ENCODE measurements around the gene SIDT1.

SIDT1 gene

DNA sequence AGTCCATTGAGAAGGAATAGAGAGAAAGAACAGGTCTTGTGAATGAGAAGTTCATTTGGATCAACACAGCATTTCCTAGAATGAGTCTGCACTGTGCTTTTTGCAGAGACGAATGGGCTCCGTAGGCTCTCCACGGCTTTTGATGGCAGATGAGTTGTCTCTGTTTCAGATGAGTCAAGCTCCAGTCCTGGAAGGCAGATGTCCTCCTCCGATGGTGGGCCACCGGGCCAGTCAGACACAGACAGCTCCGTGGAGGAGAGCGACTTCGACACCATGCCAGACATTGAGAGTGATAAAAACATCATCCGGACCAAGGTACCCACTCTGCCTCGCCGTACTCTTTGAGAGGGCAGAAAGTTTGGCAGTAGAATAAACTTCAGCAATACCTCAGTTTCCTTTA, 70.5 kb downstream of the SIDT1 start:
- no peak overlapping the region for H3K4me3 ChIP-seq (ENCODE audit: low read depth in 1 of 5, low read length in 5 of 5)
- H3K9ac ChIP-seq (ENCODE audit: low read length in 5 of 5): no peak overlapping the region
- H3K27me3 ChIP-seq (ENCODE audit: control insufficient read depth in 5 of 5, insufficient read depth in 4 of 5, low read length in 5 of 5): no peaks in the 10 kb centered on the region
- peaks cover 0 to 17% (median 4%) of the 10 kb centered on the region in 5 donors for H3K4me1 ChIP-seq (ENCODE audit: control insufficient read depth in 5 of 5, insufficient read depth in 5 of 5, low read length in 5 of 5)
- no peaks in the 10 kb centered on the region for H3K9me3 ChIP-seq (ENCODE audit: control insufficient read depth in 5 of 5, low read length in 5 of 5)
- no peak overlapping the region for H3K27ac ChIP-seq (ENCODE audit: low read depth, low read length)
- no peaks in the 10 kb centered on the region for H3K36me3 ChIP-seq (ENCODE audit: control insufficient read depth in 5 of 5, insufficient read depth in 5 of 5, low read length in 5 of 5)

DNA sequence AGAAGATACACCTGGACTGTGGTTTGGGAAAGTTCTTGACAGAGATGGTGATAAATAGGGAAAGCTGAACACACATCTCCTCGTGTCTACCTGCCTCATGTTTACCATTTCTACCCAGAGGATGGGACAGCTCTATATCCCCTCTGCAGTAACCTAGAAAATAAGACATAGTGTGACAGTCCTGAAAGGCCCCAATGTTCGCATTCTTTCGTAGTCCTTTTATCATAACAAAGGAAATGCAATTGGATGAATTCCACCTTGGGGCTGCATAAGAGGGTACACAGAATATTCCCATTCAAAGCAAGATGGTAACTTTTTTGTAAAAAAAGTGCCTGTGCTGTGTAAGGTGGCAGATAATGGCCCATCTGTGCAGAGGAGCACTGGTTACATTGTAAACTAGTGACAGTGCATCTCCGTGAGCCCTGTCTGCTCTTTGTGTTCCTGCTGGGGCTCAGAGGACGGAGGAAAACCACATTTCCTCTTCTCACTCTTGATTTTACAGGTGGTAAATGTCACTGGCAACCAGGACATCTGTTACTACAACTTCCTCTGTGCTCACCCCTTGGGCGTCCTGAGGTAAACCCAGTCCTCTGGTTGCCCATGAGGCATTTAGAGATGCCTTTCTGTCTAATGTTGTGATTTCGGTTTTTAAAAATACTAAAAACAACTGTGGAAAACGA, 74.3 kb downstream of the SIDT1 start:
- Histone ChIP-seq H3K27me3 (ENCODE audit: control insufficient read depth in 5 of 5, insufficient read depth in 4 of 5, low read length in 5 of 5) (no peaks in the 10 kb centered on the region), H3K4me1 (ENCODE audit: control insufficient read depth in 5 of 5, insufficient read depth in 5 of 5, low read length in 5 of 5) (peaks cover 0 to 4% (median 3%) of the 10 kb centered on the region in 5 donors), H3K36me3 (ENCODE audit: control insufficient read depth in 5 of 5, insufficient read depth in 5 of 5, low read length in 5 of 5) (no peaks in the 10 kb centered on the region), H3K4me3 (ENCODE audit: low read depth in 1 of 5, low read length in 5 of 5) (no peak overlapping the region), H3K9me3 (ENCODE audit: control insufficient read depth in 5 of 5, low read length in 5 of 5) (no peaks in the 10 kb centered on the region), H3K27ac (ENCODE audit: low read depth, low read length) (no peak overlapping the region), H3K9ac (ENCODE audit: low read length in 5 of 5) (no peak overlapping the region)

DNA sequence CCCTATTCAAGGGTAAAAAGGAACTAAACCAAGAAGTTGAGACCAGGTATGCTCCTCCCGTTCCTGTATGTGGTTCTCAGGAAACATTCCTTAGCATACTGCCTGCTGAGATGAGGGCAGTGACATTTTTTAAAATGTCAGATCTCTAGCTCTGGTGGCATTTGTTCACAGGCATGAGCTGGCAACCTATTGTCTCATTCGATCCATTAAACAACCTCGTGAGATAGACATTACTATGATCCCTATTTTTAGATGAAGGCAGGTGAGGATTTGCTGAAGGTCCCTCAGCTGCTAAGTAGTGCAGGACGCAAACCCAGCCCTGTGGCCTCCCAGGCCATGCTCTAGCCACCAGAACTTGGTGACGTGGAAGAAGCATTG, 74.9 kb downstream of the SIDT1 start:
- Histone ChIP-seq H3K27ac (ENCODE audit: low read depth, low read length) (no peak overlapping the region), H3K9me3 (ENCODE audit: control insufficient read depth in 5 of 5, low read length in 5 of 5) (no peaks in the 10 kb centered on the region), H3K4me3 (ENCODE audit: low read depth in 1 of 5, low read length in 5 of 5) (no peak overlapping the region), H3K4me1 (ENCODE audit: control insufficient read depth in 5 of 5, insufficient read depth in 5 of 5, low read length in 5 of 5) (peaks cover 0 to 4% (median 0%) of the 10 kb centered on the region in 5 donors), H3K9ac (ENCODE audit: low read length in 5 of 5) (no peak overlapping the region), H3K36me3 (ENCODE audit: control insufficient read depth in 5 of 5, insufficient read depth in 5 of 5, low read length in 5 of 5) (no peaks in the 10 kb centered on the region), H3K27me3 (ENCODE audit: control insufficient read depth in 5 of 5, insufficient read depth in 4 of 5, low read length in 5 of 5) (no peaks in the 10 kb centered on the region)

DNA sequence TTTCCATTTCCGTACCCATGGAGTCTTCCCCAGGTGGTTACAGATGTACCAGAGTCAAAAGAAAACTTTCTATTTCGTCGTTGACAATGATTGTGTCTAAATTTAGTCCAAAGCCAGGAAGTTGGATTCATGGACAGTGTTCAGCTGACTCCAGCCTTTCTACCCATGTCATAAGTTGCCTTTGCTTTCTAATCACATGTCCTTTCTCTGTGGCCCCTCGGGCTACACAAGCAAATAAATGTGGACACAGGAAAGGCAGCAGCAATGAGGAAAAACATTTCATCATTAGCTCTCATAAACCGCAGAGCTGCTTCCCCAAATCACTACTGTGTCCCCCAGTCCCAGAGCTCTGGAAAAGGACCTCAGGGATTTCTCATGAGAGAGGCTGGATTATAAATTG, 82.0 kb downstream of the SIDT1 start:
- H3K9me3 ChIP-seq (ENCODE audit: control insufficient read depth in 5 of 5, low read length in 5 of 5): no peaks in the 10 kb centered on the region
- peaks cover 0 to 16% (median 7%) of the 10 kb centered on the region in 5 donors for H3K4me1 ChIP-seq (ENCODE audit: control insufficient read depth in 5 of 5, insufficient read depth in 5 of 5, low read length in 5 of 5)
- peak overlapping the region in 1 of 5 donors; percentile 2 for H3K9ac ChIP-seq (ENCODE audit: low read length in 5 of 5)
- H3K4me3 ChIP-seq (ENCODE audit: low read depth in 1 of 5, low read length in 5 of 5): peak overlapping the region in 1 of 5 donors; percentile 3
- no peaks in the 10 kb centered on the region for H3K36me3 ChIP-seq (ENCODE audit: control insufficient read depth in 5 of 5, insufficient read depth in 5 of 5, low read length in 5 of 5)
- no peaks in the 10 kb centered on the region for H3K27me3 ChIP-seq (ENCODE audit: control insufficient read depth in 5 of 5, insufficient read depth in 4 of 5, low read length in 5 of 5)
- peak overlapping the region; percentile 19 for H3K27ac ChIP-seq (ENCODE audit: low read depth, low read length)

DNA sequence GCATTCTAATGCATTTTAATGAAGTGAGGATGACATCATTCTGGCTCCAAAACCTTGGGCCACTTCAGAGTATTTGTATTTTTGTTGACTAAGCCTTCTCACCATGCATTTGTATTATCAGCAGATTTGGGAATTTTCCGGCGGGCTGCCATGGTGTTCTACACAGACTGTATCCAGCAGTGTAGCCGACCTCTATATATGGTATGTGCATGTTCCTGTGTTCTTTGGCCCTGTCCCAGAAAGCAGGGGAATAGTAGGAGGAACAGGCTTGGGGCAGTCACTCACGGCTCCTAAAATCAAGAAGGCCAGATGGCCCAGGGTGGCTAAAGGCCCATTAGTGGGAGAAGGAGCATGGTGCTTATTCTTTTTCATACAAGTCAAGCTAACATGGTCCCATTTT, 83.6 kb downstream of the SIDT1 start:
- Histone ChIP-seq H3K9me3 (ENCODE audit: control insufficient read depth in 5 of 5, low read length in 5 of 5) (no peaks in the 10 kb centered on the region), H3K4me1 (ENCODE audit: control insufficient read depth in 5 of 5, insufficient read depth in 5 of 5, low read length in 5 of 5) (peaks cover 0 to 16% (median 7%) of the 10 kb centered on the region in 5 donors), H3K27me3 (ENCODE audit: control insufficient read depth in 5 of 5, insufficient read depth in 4 of 5, low read length in 5 of 5) (no peaks in the 10 kb centered on the region), H3K27ac (ENCODE audit: low read depth, low read length) (no peak overlapping the region), H3K9ac (ENCODE audit: low read length in 5 of 5) (no peak overlapping the region), H3K36me3 (ENCODE audit: control insufficient read depth in 5 of 5, insufficient read depth in 5 of 5, low read length in 5 of 5) (no peaks in the 10 kb centered on the region), H3K4me3 (ENCODE audit: low read depth in 1 of 5, low read length in 5 of 5) (no peak overlapping the region)

DNA sequence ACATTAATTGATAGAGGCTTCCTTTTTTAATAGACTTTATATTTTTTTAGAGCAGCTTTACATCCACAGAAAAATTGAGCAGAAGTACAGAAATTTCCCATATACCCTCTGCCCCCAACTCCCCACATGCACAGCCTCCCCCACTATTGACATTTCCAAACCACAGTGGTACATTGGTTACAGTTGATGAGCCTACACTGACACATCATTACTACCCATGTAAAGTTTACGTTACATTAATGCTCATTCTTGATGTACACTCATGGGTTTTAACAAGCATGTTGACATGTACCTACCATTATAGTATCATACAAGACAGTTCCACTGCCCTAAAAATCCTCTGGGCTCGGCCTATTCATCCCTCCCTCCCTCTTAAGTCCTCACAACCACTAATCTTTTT, 85.4 kb downstream of the SIDT1 start:
- no peak overlapping the region for H3K27ac ChIP-seq (ENCODE audit: low read depth, low read length)
- H3K4me1 ChIP-seq (ENCODE audit: control insufficient read depth in 5 of 5, insufficient read depth in 5 of 5, low read length in 5 of 5): peaks cover 0 to 16% (median 7%) of the 10 kb centered on the region in 5 donors
- H3K9ac ChIP-seq (ENCODE audit: low read length in 5 of 5): no peak overlapping the region
- no peak overlapping the region for H3K4me3 ChIP-seq (ENCODE audit: low read depth in 1 of 5, low read length in 5 of 5)
- no peaks in the 10 kb centered on the region for H3K27me3 ChIP-seq (ENCODE audit: control insufficient read depth in 5 of 5, insufficient read depth in 4 of 5, low read length in 5 of 5)
- no peaks in the 10 kb centered on the region for H3K9me3 ChIP-seq (ENCODE audit: control insufficient read depth in 5 of 5, low read length in 5 of 5)
- H3K36me3 ChIP-seq (ENCODE audit: control insufficient read depth in 5 of 5, insufficient read depth in 5 of 5, low read length in 5 of 5): no peaks in the 10 kb centered on the region

DNA sequence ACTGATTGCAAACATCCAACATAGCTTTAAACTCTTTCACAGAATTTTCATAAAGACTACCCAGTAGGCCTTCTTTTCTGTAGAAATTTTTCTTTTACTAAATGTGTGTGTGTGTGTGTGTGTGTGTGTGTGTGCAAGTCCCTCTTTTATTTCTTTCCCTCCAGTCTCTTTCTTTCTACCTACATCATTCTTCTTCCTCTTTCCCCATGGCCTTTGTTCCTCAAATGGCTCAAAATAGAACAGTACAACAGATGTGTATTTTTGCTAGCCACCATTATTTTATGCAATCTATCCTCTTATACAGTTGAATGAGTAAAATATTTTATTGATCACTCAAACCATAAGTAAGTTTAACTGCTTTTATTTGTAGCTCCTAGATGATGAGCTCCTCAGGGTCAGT, 87.7 kb downstream of the SIDT1 start:
- Histone ChIP-seq H3K4me1 (ENCODE audit: control insufficient read depth in 5 of 5, insufficient read depth in 5 of 5, low read length in 5 of 5) (peaks cover 0 to 3% (median under 1%) of the 10 kb centered on the region in 5 donors), H3K9me3 (ENCODE audit: control insufficient read depth in 5 of 5, low read length in 5 of 5) (no peaks in the 10 kb centered on the region), H3K36me3 (ENCODE audit: control insufficient read depth in 5 of 5, insufficient read depth in 5 of 5, low read length in 5 of 5) (no peaks in the 10 kb centered on the region), H3K27me3 (ENCODE audit: control insufficient read depth in 5 of 5, insufficient read depth in 4 of 5, low read length in 5 of 5) (peaks cover 0 to 2% (median 0%) of the 10 kb centered on the region in 5 donors), H3K9ac (ENCODE audit: low read length in 5 of 5) (no peak overlapping the region), H3K27ac (ENCODE audit: low read depth, low read length) (no peak overlapping the region), H3K4me3 (ENCODE audit: low read depth in 1 of 5, low read length in 5 of 5) (no peak overlapping the region)

DNA sequence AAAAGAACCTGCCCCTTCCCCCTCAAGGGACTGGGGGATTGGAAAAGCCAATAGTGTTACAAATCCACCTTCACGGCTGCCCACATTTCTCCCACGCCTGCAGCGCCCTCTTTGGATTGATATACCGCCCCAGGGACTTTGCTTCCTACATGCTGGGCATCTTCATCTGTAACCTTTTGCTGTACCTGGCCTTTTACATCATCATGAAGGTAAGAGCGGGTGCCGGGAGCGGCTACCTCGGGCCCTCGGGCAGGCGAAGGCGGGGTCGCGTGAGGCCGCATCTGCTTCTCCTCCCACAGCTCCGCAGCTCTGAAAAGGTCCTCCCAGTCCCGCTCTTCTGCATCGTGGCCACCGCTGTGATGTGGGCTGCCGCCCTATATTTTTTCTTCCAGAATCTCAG, 91.0 kb downstream of the SIDT1 start:
- Histone ChIP-seq H3K4me3 (ENCODE audit: low read depth in 1 of 5, low read length in 5 of 5) (no peak overlapping the region), H3K27ac (ENCODE audit: low read depth, low read length) (no peak overlapping the region), H3K9ac (ENCODE audit: low read length in 5 of 5) (no peak overlapping the region), H3K4me1 (ENCODE audit: control insufficient read depth in 5 of 5, insufficient read depth in 5 of 5, low read length in 5 of 5) (peaks cover 0 to 11% (median 8%) of the 10 kb centered on the region in 5 donors), H3K9me3 (ENCODE audit: control insufficient read depth in 5 of 5, low read length in 5 of 5) (no peaks in the 10 kb centered on the region), H3K27me3 (ENCODE audit: control insufficient read depth in 5 of 5, insufficient read depth in 4 of 5, low read length in 5 of 5) (peaks cover 0 to 2% (median 0%) of the 10 kb centered on the region in 5 donors), H3K36me3 (ENCODE audit: control insufficient read depth in 5 of 5, insufficient read depth in 5 of 5, low read length in 5 of 5) (peaks cover 0 to 3% (median 0%) of the 10 kb centered on the region in 5 donors)

DNA sequence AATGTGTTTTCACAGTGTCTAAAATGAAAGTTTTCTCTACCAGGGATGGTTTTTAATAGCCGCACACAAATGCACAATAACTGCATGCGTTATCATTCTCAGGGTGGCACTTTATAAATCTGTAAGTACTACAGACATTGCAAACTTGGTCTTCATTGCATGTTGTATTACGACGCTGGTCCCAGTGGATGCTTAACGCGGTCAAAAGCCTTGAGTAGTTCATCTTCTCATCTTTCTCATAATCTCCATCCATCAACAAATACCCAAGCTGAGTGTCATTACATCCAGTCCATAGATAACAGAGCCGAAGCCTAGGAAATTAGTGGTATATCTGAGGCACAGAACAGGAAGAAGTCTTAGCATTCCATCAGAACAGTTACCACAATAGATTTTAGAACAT, 91.5 kb downstream of the SIDT1 start:
- Histone ChIP-seq H3K9ac (ENCODE audit: low read length in 5 of 5) (no peak overlapping the region), H3K36me3 (ENCODE audit: control insufficient read depth in 5 of 5, insufficient read depth in 5 of 5, low read length in 5 of 5) (peaks cover 0 to 3% (median 0%) of the 10 kb centered on the region in 5 donors), H3K4me1 (ENCODE audit: control insufficient read depth in 5 of 5, insufficient read depth in 5 of 5, low read length in 5 of 5) (peaks cover 0 to 11% (median 8%) of the 10 kb centered on the region in 5 donors), H3K4me3 (ENCODE audit: low read depth in 1 of 5, low read length in 5 of 5) (no peak overlapping the region), H3K27me3 (ENCODE audit: control insufficient read depth in 5 of 5, insufficient read depth in 4 of 5, low read length in 5 of 5) (peaks cover 0 to 2% (median 0%) of the 10 kb centered on the region in 5 donors), H3K27ac (ENCODE audit: low read depth, low read length) (no peak overlapping the region), H3K9me3 (ENCODE audit: control insufficient read depth in 5 of 5, low read length in 5 of 5) (no peaks in the 10 kb centered on the region)

DNA sequence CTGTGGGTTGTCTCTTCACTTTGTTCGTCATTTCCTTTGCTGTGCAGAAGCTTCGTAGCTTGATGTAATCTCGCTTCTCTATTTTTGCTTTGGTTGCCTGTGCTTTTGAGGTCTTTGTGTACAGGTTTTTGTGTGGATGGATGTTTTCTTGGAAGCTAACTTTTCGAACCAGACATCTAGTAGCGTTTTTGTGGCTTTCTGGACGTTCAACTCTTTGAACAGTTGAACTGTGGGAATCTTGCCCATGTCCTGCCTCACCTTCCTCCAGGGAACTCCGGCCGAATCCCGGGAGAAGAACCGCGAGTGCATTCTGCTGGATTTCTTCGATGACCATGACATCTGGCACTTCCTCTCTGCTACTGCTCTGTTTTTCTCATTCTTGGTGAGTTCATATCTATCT, 93.5 kb downstream of the SIDT1 start:
- Histone ChIP-seq H3K4me1 (ENCODE audit: control insufficient read depth in 5 of 5, insufficient read depth in 5 of 5, low read length in 5 of 5) (peaks cover 0 to 11% (median 8%) of the 10 kb centered on the region in 5 donors), H3K4me3 (ENCODE audit: low read depth in 1 of 5, low read length in 5 of 5) (peak overlapping the region in 4 of 5 donors; percentile 6 to 53 (median 28)), H3K36me3 (ENCODE audit: control insufficient read depth in 5 of 5, insufficient read depth in 5 of 5, low read length in 5 of 5) (peaks cover 0 to 3% (median 0%) of the 10 kb centered on the region in 5 donors), H3K9me3 (ENCODE audit: control insufficient read depth in 5 of 5, low read length in 5 of 5) (no peaks in the 10 kb centered on the region), H3K27me3 (ENCODE audit: control insufficient read depth in 5 of 5, insufficient read depth in 4 of 5, low read length in 5 of 5) (peaks cover 0 to 2% (median 0%) of the 10 kb centered on the region in 5 donors), H3K27ac (ENCODE audit: low read depth, low read length) (no peak overlapping the region), H3K9ac (ENCODE audit: low read length in 5 of 5) (peak overlapping the region in 2 of 5 donors; percentile 0 to 8)
